Thymus (tissue), 11 donors: ENCODE results near the gene FPR3. TPM values are rescaled to one million over a fixed set of nuclear protein-coding genes. Genes with fewer than 3 reads are reported as not detected.

Experiments
- DNase-seq, 9 donors: peaks; one replicate each; pipeline ENCODE4 v3.0.0-alpha.2; 2013; ENCODE audit warnings: low spot score in 9 of 9, low read depth in 6 of 9, missing footprints in 1 of 9
- H3K27ac ChIP-seq, 2 donors: one replicate each; pipeline ENCODE4 v1.5.1; 2013; ENCODE audit warnings: control low read depth in 1 of 2, low read depth in 1 of 2, low read length in 1 of 2, mild to moderate bottlenecking in 1 of 2, moderate library complexity in 1 of 2
- H3K27me3 ChIP-seq, 2 donors: one replicate each; pipeline ENCODE4 v1.5.1; 2013; ENCODE audit warnings: low read length in 1 of 2; ENCODE audit not compliant: control insufficient read depth in 2 of 2, insufficient read depth in 1 of 2
- H3K36me3 ChIP-seq, 2 donors: one replicate each; pipeline ENCODE4 v1.5.1; 2013; ENCODE audit warnings: low read length in 1 of 2, mild to moderate bottlenecking in 1 of 2, moderate library complexity in 1 of 2; ENCODE audit not compliant: control insufficient read depth in 2 of 2, insufficient read depth in 2 of 2
- H3K4me1 ChIP-seq, 2 donors: one replicate each; pipeline ENCODE4 v1.5.1; 2013; ENCODE audit warnings: low read length in 2 of 2; ENCODE audit not compliant: control insufficient read depth in 2 of 2, insufficient read depth in 2 of 2
- H3K4me3 ChIP-seq, 2 donors: one replicate each; pipeline ENCODE4 v1.5.1; 2013; ENCODE audit warnings: low read length in 2 of 2, control low read depth in 1 of 2, mild to moderate bottlenecking in 1 of 2
- H3K9me3 ChIP-seq, 2 donors: one replicate each; pipeline ENCODE4 v1.5.1; 2013; ENCODE audit warnings: low read length in 1 of 2, mild to moderate bottlenecking in 1 of 2; ENCODE audit not compliant: control insufficient read depth in 2 of 2, insufficient read depth in 1 of 2
- WGBS: extraction: QIAGEN DNeasy Blood & Tissue Kit; methylation state at CpG from one replicate; pipeline ENCODE4 v1.1.7; 2013; 5-methylcytosine and 5-hydroxymethylcytosine counted together
- polyA plus RNA-seq: library from polyadenylated mRNA; stranded (reverse); fragments of 200-250 nt; gene quantifications from one replicate; pipeline ENCODE4 v1.2.3, GENCODE V29; 2013
- total RNA-seq: library from RNA; stranded (reverse); fragments of 120-200 nt; gene quantifications from one replicate; pipeline ENCODE4 v1.2.4, GENCODE V29; 2013
- donor health status: healthy.

FPR3 gene
- total and polyA plus RNA-seq, 2 donors = 7.8 to 14.1 TPM

GRCh38 chr19:51779703-51780102, 15.3 kb upstream of the FPR3 start:
- WGBS = 54% methylated on average over 2 of the region's 2 CpGs
- DNase-seq = no peak
- Histone ChIP-seq H3K4me1 (no peaks in the 10 kb centered on the region), H3K36me3 (no peaks in the 10 kb centered on the region), H3K4me3 (no peak overlapping the region), H3K27me3 (no peaks in the 10 kb centered on the region), H3K9me3 (no peaks in the 10 kb centered on the region), H3K27ac (no peak overlapping the region)

GRCh38 chr19:51780270-51780669, 14.7 kb upstream of the FPR3 start:
- no peak overlapping the region for H3K4me3 ChIP-seq
- DNase-seq = no peak
- no peaks in the 10 kb centered on the region for H3K9me3 ChIP-seq
- 43% methylated on average over 2 of the region's 2 CpGs for WGBS
- no peaks in the 10 kb centered on the region for H3K27me3 ChIP-seq
- H3K27ac ChIP-seq = no peak overlapping the region
- H3K36me3 ChIP-seq = no peaks in the 10 kb centered on the region
- H3K4me1 ChIP-seq = no peaks in the 10 kb centered on the region

GRCh38 chr19:51781999-51782398, 13.0 kb upstream of the FPR3 start:
- H3K4me3 ChIP-seq = no peak overlapping the region

GRCh38 chr19:51783372-51783771, 11.6 kb upstream of the FPR3 start:
- H3K27ac ChIP-seq = no peak overlapping the region
- H3K9me3 ChIP-seq = no peaks in the 10 kb centered on the region
- DNase-seq = no peak
- no peaks in the 10 kb centered on the region for H3K27me3 ChIP-seq
- H3K4me1 ChIP-seq = no peaks in the 10 kb centered on the region
- WGBS = 13% methylated on average over 3 of the region's 3 CpGs
- H3K4me3 ChIP-seq = no peak overlapping the region
- no peaks in the 10 kb centered on the region for H3K36me3 ChIP-seq

More at GRCh38 chr19:51781999-51782398, 13.0 kb upstream of the FPR3 start:
- Histone ChIP-seq H3K27ac (no peak overlapping the region), H3K4me1 (no peaks in the 10 kb centered on the region), H3K9me3 (no peaks in the 10 kb centered on the region), H3K36me3 (no peaks in the 10 kb centered on the region), H3K27me3 (no peaks in the 10 kb centered on the region)
- 64% methylated on average over 3 of the region's 3 CpGs for WGBS
- no peak for DNase-seq

- Histone ChIP-seq H3K27me3 (no peaks in the 10 kb centered on the region), H3K4me1 (no peaks in the 10 kb centered on the region), H3K36me3 (no peaks in the 10 kb centered on the region), H3K9me3 (no peaks in the 10 kb centered on the region), H3K27ac (peak overlapping the region in 1 of 2 donors; percentile 31), H3K4me3 (no peak overlapping the region)
- 77% methylated on average over 6 of the region's 6 CpGs for WGBS
- DNase-seq = no peak
Measured at GRCh38 chr19:51784109-51784785, 10.7 kb upstream of the FPR3 start.

GRCh38 chr19:51784922-51785690, 9.9 kb upstream of the FPR3 start:
- DNase-seq = peak in 1 of 9 donors; percentile 13
- H3K9me3 ChIP-seq = no peaks in the 10 kb centered on the region
- WGBS = 88% methylated on average over 6 of the region's 6 CpGs
- H3K27me3 ChIP-seq = no peaks in the 10 kb centered on the region
- no peak overlapping the region for H3K4me3 ChIP-seq
- H3K27ac ChIP-seq = no peak overlapping the region
- no peaks in the 10 kb centered on the region for H3K36me3 ChIP-seq
- H3K4me1 ChIP-seq = no peaks in the 10 kb centered on the region

- H3K4me1 ChIP-seq = no peaks in the 10 kb centered on the region
- no peak for DNase-seq
- H3K27me3 ChIP-seq = no peaks in the 10 kb centered on the region
- no peak overlapping the region for H3K4me3 ChIP-seq
- H3K9me3 ChIP-seq = no peaks in the 10 kb centered on the region
- no peak overlapping the region for H3K27ac ChIP-seq
- WGBS = 90% methylated on average over 6 of the region's 6 CpGs
- no peaks in the 10 kb centered on the region for H3K36me3 ChIP-seq
Measured at GRCh38 chr19:51786646-51787494, 8.1 kb upstream of the FPR3 start.

- no peaks in the 10 kb centered on the region for H3K9me3 ChIP-seq
- no peak overlapping the region for H3K4me3 ChIP-seq
- H3K27ac ChIP-seq = no peak overlapping the region
- no peaks in the 10 kb centered on the region for H3K27me3 ChIP-seq
- H3K4me1 ChIP-seq = no peaks in the 10 kb centered on the region
- H3K36me3 ChIP-seq = no peaks in the 10 kb centered on the region
- DNase-seq = no peak
- 86% methylated on average over 2 of the region's 2 CpGs for WGBS
Measured at GRCh38 chr19:51788029-51788428, 6.9 kb upstream of the FPR3 start.
